ENCODE measurements around the gene TRPM1.

Gene TRPM1

GRCh38 chr15:30969724-30970123 is 131.8 kb downstream of the TRPM1 start:
- Histone ChIP-seq H3K27me3 (replicated peaks; ENCODE audit: control insufficient read depth, insufficient read depth, low read length, poor library complexity, severe bottlenecking) (no peaks in the 10 kb centered on the region), H3K36me3 (ENCODE audit: control insufficient read depth, insufficient read depth, low read length) (peaks cover 26% of the 10 kb centered on the region), H3K27ac (ENCODE audit: insufficient read depth, low read length, poor library complexity, severe bottlenecking) (no peak overlapping the region), H3K4me1 (ENCODE audit: control insufficient read depth, insufficient read depth, low read length, poor library complexity, severe bottlenecking) (no peaks in the 10 kb centered on the region), H3K9me3 (ENCODE audit: control insufficient read depth, low read length) (no peaks in the 10 kb centered on the region), H3K4me3 (ENCODE audit: insufficient read depth, low read depth, low read length, poor library complexity, severe bottlenecking) (no peak overlapping the region)
- no peak for DNase-seq

GRCh38 chr15:30963681-30964080 is 137.8 kb downstream of the TRPM1 start:
- peaks cover 36% of the 10 kb centered on the region for H3K36me3 ChIP-seq (ENCODE audit: control insufficient read depth, insufficient read depth, low read length)
- H3K9me3 ChIP-seq (ENCODE audit: control insufficient read depth, low read length): no peaks in the 10 kb centered on the region
- no peak overlapping the region for H3K27ac ChIP-seq (ENCODE audit: insufficient read depth, low read length, poor library complexity, severe bottlenecking)
- DNase-seq: no peak
- H3K27me3 ChIP-seq (replicated peaks; ENCODE audit: control insufficient read depth, insufficient read depth, low read length, poor library complexity, severe bottlenecking): no peaks in the 10 kb centered on the region
- no peak overlapping the region for H3K4me3 ChIP-seq (ENCODE audit: insufficient read depth, low read depth, low read length, poor library complexity, severe bottlenecking)
- H3K4me1 ChIP-seq (ENCODE audit: control insufficient read depth, insufficient read depth, low read length, poor library complexity, severe bottlenecking): no peaks in the 10 kb centered on the region

GRCh38 chr15:30962659-30963058 is 138.9 kb downstream of the TRPM1 start:
- Histone ChIP-seq H3K27me3 (replicated peaks; ENCODE audit: control insufficient read depth, insufficient read depth, low read length, poor library complexity, severe bottlenecking) (no peaks in the 10 kb centered on the region), H3K36me3 (ENCODE audit: control insufficient read depth, insufficient read depth, low read length) (peaks cover 46% of the 10 kb centered on the region), H3K4me1 (ENCODE audit: control insufficient read depth, insufficient read depth, low read length, poor library complexity, severe bottlenecking) (no peaks in the 10 kb centered on the region), H3K27ac (ENCODE audit: insufficient read depth, low read length, poor library complexity, severe bottlenecking) (no peak overlapping the region), H3K4me3 (ENCODE audit: insufficient read depth, low read depth, low read length, poor library complexity, severe bottlenecking) (no peak overlapping the region), H3K9me3 (ENCODE audit: control insufficient read depth, low read length) (no peaks in the 10 kb centered on the region)
- DNase-seq: no peak

- no peaks in the 10 kb centered on the region for H3K4me1 ChIP-seq (ENCODE audit: control insufficient read depth, insufficient read depth, low read length, poor library complexity, severe bottlenecking)
- H3K27me3 ChIP-seq (replicated peaks; ENCODE audit: control insufficient read depth, insufficient read depth, low read length, poor library complexity, severe bottlenecking): no peaks in the 10 kb centered on the region
- no peak overlapping the region for H3K27ac ChIP-seq (ENCODE audit: insufficient read depth, low read length, poor library complexity, severe bottlenecking)
- no peak for DNase-seq
- no peaks in the 10 kb centered on the region for H3K9me3 ChIP-seq (ENCODE audit: control insufficient read depth, low read length)
- peaks cover 48% of the 10 kb centered on the region for H3K36me3 ChIP-seq (ENCODE audit: control insufficient read depth, insufficient read depth, low read length)
- no peak overlapping the region for H3K4me3 ChIP-seq (ENCODE audit: insufficient read depth, low read depth, low read length, poor library complexity, severe bottlenecking)
Observed at GRCh38 chr15:30962079-30962478, 139.4 kb downstream of the TRPM1 start.

GRCh38 chr15:30958219-30958618 is 143.3 kb downstream of the TRPM1 start:
- no peak for DNase-seq
- Histone ChIP-seq H3K36me3 (ENCODE audit: control insufficient read depth, insufficient read depth, low read length) (peaks cover 61% of the 10 kb centered on the region), H3K27ac (ENCODE audit: insufficient read depth, low read length, poor library complexity, severe bottlenecking) (no peak overlapping the region), H3K4me3 (ENCODE audit: insufficient read depth, low read depth, low read length, poor library complexity, severe bottlenecking) (no peak overlapping the region), H3K9me3 (ENCODE audit: control insufficient read depth, low read length) (no peaks in the 10 kb centered on the region), H3K27me3 (replicated peaks; ENCODE audit: control insufficient read depth, insufficient read depth, low read length, poor library complexity, severe bottlenecking) (no peaks in the 10 kb centered on the region), H3K4me1 (ENCODE audit: control insufficient read depth, insufficient read depth, low read length, poor library complexity, severe bottlenecking) (no peaks in the 10 kb centered on the region)

- Histone ChIP-seq H3K36me3 (ENCODE audit: control insufficient read depth, insufficient read depth, low read length) (peaks cover 78% of the 10 kb centered on the region), H3K27ac (ENCODE audit: insufficient read depth, low read length, poor library complexity, severe bottlenecking) (no peak overlapping the region), H3K9me3 (ENCODE audit: control insufficient read depth, low read length) (no peaks in the 10 kb centered on the region), H3K4me1 (ENCODE audit: control insufficient read depth, insufficient read depth, low read length, poor library complexity, severe bottlenecking) (no peaks in the 10 kb centered on the region), H3K4me3 (ENCODE audit: insufficient read depth, low read depth, low read length, poor library complexity, severe bottlenecking) (no peak overlapping the region), H3K27me3 (replicated peaks; ENCODE audit: control insufficient read depth, insufficient read depth, low read length, poor library complexity, severe bottlenecking) (no peaks in the 10 kb centered on the region)
- no peak for DNase-seq
Observed at GRCh38 chr15:30956216-30957124, 145.1 kb downstream of the TRPM1 start.

GRCh38 chr15:30954674-30955073 is 146.9 kb downstream of the TRPM1 start:
- Histone ChIP-seq H3K27ac (ENCODE audit: insufficient read depth, low read length, poor library complexity, severe bottlenecking) (no peak overlapping the region), H3K4me1 (ENCODE audit: control insufficient read depth, insufficient read depth, low read length, poor library complexity, severe bottlenecking) (no peaks in the 10 kb centered on the region), H3K36me3 (ENCODE audit: control insufficient read depth, insufficient read depth, low read length) (peaks cover 78% of the 10 kb centered on the region), H3K9me3 (ENCODE audit: control insufficient read depth, low read length) (no peaks in the 10 kb centered on the region), H3K27me3 (replicated peaks; ENCODE audit: control insufficient read depth, insufficient read depth, low read length, poor library complexity, severe bottlenecking) (no peaks in the 10 kb centered on the region), H3K4me3 (ENCODE audit: insufficient read depth, low read depth, low read length, poor library complexity, severe bottlenecking) (no peak overlapping the region)
- no peak for DNase-seq

- no peaks in the 10 kb centered on the region for H3K4me1 ChIP-seq (ENCODE audit: control insufficient read depth, insufficient read depth, low read length, poor library complexity, severe bottlenecking)
- no peaks in the 10 kb centered on the region for H3K27me3 ChIP-seq (replicated peaks; ENCODE audit: control insufficient read depth, insufficient read depth, low read length, poor library complexity, severe bottlenecking)
- no peak overlapping the region for H3K27ac ChIP-seq (ENCODE audit: insufficient read depth, low read length, poor library complexity, severe bottlenecking)
- H3K4me3 ChIP-seq (ENCODE audit: insufficient read depth, low read depth, low read length, poor library complexity, severe bottlenecking): no peak overlapping the region
- DNase-seq: no peak
- no peaks in the 10 kb centered on the region for H3K9me3 ChIP-seq (ENCODE audit: control insufficient read depth, low read length)
- H3K36me3 ChIP-seq (ENCODE audit: control insufficient read depth, insufficient read depth, low read length): peaks cover 77% of the 10 kb centered on the region
Observed at GRCh38 chr15:30953731-30954378, 147.7 kb downstream of the TRPM1 start.

- Histone ChIP-seq H3K9me3 (ENCODE audit: control insufficient read depth, low read length) (no peaks in the 10 kb centered on the region), H3K4me1 (ENCODE audit: control insufficient read depth, insufficient read depth, low read length, poor library complexity, severe bottlenecking) (no peaks in the 10 kb centered on the region), H3K4me3 (ENCODE audit: insufficient read depth, low read depth, low read length, poor library complexity, severe bottlenecking) (no peak overlapping the region), H3K27ac (ENCODE audit: insufficient read depth, low read length, poor library complexity, severe bottlenecking) (no peak overlapping the region), H3K27me3 (replicated peaks; ENCODE audit: control insufficient read depth, insufficient read depth, low read length, poor library complexity, severe bottlenecking) (no peaks in the 10 kb centered on the region), H3K36me3 (ENCODE audit: control insufficient read depth, insufficient read depth, low read length) (peaks cover 75% of the 10 kb centered on the region)
- DNase-seq: no peak
Observed at GRCh38 chr15:30953183-30953582, 148.3 kb downstream of the TRPM1 start.

All from effector memory CD4-positive, alpha-beta T cell (primary cell).